ENCODE measurements around the gene SELENOK.

DNA sequence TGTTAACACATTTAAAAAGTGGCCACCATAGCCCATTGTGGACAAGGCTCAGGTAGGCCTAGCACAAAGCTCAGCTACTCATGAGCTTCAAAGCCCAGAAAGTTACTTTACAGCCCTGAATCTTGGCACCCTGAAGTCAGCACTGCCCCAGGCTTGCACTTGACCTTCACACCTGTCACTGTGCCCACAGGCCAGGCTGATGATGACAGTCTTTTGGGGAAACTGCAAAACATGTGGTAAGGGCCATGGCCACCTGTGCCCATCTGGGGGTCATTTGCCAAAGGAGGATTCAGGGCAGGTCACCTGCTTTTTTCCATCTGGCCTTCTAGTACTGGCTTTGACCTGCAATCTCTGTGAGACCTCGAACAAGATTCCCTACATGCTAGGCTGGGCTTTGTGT lies 56.4 kb downstream of the SELENOK start:
- TF ChIP-seq, protein P1, sequence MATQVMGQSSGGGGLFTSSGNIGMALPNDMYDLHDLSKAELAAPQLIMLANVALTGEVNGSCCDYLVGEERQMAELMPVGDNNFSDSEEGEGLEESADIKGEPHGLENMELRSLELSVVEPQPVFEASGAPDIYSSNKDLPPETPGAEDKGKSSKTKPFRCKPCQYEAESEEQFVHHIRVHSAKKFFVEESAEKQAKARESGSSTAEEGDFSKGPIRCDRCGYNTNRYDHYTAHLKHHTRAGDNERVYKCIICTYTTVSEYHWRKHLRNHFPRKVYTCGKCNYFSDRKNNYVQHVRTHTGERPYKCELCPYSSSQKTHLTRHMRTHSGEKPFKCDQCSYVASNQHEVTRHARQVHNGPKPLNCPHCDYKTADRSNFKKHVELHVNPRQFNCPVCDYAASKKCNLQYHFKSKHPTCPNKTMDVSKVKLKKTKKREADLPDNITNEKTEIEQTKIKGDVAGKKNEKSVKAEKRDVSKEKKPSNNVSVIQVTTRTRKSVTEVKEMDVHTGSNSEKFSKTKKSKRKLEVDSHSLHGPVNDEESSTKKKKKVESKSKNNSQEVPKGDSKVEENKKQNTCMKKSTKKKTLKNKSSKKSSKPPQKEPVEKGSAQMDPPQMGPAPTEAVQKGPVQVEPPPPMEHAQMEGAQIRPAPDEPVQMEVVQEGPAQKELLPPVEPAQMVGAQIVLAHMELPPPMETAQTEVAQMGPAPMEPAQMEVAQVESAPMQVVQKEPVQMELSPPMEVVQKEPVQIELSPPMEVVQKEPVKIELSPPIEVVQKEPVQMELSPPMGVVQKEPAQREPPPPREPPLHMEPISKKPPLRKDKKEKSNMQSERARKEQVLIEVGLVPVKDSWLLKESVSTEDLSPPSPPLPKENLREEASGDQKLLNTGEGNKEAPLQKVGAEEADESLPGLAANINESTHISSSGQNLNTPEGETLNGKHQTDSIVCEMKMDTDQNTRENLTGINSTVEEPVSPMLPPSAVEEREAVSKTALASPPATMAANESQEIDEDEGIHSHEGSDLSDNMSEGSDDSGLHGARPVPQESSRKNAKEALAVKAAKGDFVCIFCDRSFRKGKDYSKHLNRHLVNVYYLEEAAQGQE (IDR thresholded peaks at IDR 0.05; ENCODE audit: insufficient read depth in 1 of 2, low read depth in 2 of 2, low read length in 1 of 2) = no peak
- TF ChIP-seq, protein P2, sequence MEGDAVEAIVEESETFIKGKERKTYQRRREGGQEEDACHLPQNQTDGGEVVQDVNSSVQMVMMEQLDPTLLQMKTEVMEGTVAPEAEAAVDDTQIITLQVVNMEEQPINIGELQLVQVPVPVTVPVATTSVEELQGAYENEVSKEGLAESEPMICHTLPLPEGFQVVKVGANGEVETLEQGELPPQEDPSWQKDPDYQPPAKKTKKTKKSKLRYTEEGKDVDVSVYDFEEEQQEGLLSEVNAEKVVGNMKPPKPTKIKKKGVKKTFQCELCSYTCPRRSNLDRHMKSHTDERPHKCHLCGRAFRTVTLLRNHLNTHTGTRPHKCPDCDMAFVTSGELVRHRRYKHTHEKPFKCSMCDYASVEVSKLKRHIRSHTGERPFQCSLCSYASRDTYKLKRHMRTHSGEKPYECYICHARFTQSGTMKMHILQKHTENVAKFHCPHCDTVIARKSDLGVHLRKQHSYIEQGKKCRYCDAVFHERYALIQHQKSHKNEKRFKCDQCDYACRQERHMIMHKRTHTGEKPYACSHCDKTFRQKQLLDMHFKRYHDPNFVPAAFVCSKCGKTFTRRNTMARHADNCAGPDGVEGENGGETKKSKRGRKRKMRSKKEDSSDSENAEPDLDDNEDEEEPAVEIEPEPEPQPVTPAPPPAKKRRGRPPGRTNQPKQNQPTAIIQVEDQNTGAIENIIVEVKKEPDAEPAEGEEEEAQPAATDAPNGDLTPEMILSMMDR (IDR thresholded peaks at IDR 0.05) = no peak
- TF ChIP-seq POLR2AphosphoS5 (IDR thresholded peaks at IDR 0.05; ENCODE audit: low read depth, low read length) (no peak), TCF7L2 (IDR thresholded peaks at IDR 0.05; ENCODE audit: low read depth, low read length) (no peak)
